Caki2 (cell line): ENCODE measurements around the gene ZFX. TPM values are rescaled to one million over a fixed set of nuclear protein-coding genes. Genes with fewer than 3 reads are reported as not detected.

Experiments
- DNase-seq: peaks from one replicate; pipeline ENCODE4 v3.0.0-alpha.2; 2015; ENCODE audit warnings: low read depth
- in situ Hi-C: cut with HindIII; loops from 2 replicates; pipeline ENCODE4 v1.10.0; 2016; ENCODE audit warnings: low sequenced_read_pairs, low pct_unique_long_range_greater_than_20kb, mixed read lengths
- total RNA-seq: library from RNA; depleted of rRNA; stranded (reverse); fragments of >200 nt; shearing (Covaris generic); gene quantifications from 2 replicates; pipeline ENCODE4 v1.2.3, GENCODE V29; 2014; ENCODE audit warnings: low replicate concordance

ZFX gene
- total RNA-seq, 1 experiment from 2014 or later, result 7.2 TPM

DNA sequence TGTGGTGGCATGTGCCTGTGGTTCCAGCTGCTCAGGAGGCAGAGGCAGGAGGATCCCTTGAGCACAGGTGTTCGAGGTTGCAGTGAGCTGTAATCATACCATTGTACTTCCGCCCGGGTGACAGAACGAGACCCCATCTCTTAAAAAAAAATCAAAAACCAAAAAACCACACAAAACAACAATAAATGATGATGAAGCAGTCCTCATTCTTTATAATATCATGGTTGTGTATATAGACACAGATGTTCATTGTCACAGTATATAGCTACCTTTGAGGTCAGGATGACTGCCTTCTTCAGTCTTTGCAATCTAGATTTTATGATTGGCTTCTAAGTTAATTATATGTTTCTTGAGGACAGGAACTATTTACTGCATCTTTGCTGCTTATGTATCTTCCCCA, 37.0 kb downstream of the ZFX start:
- no peak for DNase-seq
- in situ Hi-C loops, result no loop called here

- no peak for DNase-seq
- in situ Hi-C loops, result no loop called here
These were observed 37.5 kb downstream of the ZFX start for GRCh38 chrX:24186986-24187385.

DNA sequence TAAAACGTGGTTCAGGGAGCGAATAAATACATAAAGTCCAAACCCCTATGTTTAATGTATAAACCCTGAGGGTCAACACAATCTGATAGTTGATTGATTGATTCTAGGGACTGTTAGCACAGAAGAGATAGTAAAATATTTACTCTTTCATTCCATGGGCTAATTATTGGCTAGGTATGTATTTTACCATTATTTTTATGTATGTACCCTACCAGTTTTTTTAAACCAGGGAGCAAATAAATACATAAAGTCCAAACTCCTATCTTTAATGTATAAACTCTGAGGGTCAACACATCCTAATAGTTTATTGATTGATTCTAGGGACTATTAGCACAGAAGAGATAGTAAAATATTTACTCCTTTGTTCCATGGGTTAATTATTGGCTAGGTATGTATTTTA, 40.0 kb downstream of the ZFX start:
- no peak for DNase-seq
- in situ Hi-C loops, result no loop called here

DNA sequence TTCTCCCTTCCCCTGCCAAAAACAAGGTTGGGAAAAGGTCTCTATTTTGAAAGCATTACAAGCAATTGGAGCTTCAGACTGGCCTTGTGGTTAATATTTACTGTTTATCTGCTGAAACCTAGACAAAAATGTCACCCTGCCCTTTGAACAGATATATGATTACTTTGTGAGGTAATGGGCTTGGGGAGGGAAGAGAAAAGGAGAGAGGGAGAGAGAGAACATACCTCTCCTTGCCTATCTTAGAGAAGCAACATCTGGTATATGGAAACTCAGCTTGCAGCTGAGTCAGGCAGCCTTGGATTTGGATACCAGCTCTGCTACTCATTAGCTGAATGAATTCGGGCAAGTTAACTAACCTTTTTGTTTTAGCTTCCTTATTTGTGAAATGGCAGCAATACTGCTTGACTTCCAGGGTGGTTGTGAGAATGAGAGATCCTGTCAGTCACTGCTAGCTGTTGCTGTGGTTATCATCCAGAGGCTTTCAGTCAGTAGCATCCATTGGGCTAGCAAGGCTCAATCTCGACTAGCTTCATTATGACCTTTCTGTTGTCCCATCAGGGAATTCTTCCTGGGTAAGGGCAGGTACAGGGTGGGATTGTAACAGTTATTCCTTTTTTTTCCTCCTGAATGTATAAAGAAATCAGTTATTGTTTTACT, 41.1 kb downstream of the ZFX start:
- in situ Hi-C loops, result no loop called here

GRCh38 chrX:24196509-24196908, 47.0 kb downstream of the ZFX start:
- in situ Hi-C loops, result no loop called here

More for the DNA sequence above, 41.1 kb downstream of the ZFX start:
- DNase-seq, result no peak

DNA sequence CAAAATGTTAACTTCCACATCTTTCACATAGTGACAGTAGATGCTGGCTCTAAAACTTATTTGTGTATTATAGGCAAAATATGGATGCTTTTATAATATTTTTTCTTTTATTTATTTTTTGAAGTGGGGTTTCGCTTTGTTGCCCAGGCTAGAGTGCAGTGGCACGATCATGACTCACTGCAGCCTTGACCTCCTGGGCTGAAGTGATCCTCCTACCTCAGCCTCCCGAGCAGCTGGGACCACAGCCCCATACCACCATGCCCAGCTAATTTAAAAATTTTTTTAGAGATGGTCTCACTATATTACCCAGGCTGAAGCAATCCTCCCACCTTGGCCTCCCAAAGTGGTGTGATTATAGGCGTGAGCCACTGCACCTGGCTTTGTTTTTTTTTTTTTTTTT, 48.6 kb downstream of the ZFX start:
- in situ Hi-C loops, result no loop called here
- DNase-seq, result no peak

More at GRCh38 chrX:24196509-24196908, 47.0 kb downstream of the ZFX start:
- no peak for DNase-seq

GRCh38 chrX:24200133-24200532, 50.6 kb downstream of the ZFX start:
- DNase-seq, result no peak
- in situ Hi-C loops, result no loop called here

- in situ Hi-C loops, result no loop called here
- DNase-seq, result no peak
These were observed 51.7 kb downstream of the ZFX start for GRCh38 chrX:24201216-24201615.

DNA sequence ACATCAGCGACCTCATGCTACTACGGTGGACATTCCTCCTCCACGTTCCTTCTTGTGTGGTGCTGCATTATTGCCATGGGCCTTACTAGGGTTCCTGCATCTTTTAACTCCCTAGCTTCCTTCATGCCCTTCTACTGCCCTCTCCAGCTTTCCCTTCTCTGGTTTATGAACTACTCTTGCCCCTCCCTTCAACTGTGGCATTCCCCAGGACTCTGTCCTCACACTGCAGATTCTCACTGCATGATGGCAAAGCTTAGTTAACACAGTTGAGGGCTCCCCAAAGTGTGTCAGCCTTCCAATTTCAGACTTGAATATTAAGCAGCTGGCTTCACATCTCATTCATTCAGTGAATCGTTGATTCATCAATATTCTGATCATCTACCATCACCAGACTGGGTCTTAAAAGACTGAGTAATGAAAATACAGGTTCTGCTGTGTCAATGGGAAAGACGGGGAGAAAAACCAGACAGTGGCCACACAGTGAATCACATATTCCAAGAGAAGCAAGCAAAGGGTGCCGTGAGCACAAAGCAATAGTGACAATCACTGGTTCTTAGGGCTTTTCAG, 53.0 kb downstream of the ZFX start:
- in situ Hi-C loops, result no loop called here
- no peak for DNase-seq

DNA sequence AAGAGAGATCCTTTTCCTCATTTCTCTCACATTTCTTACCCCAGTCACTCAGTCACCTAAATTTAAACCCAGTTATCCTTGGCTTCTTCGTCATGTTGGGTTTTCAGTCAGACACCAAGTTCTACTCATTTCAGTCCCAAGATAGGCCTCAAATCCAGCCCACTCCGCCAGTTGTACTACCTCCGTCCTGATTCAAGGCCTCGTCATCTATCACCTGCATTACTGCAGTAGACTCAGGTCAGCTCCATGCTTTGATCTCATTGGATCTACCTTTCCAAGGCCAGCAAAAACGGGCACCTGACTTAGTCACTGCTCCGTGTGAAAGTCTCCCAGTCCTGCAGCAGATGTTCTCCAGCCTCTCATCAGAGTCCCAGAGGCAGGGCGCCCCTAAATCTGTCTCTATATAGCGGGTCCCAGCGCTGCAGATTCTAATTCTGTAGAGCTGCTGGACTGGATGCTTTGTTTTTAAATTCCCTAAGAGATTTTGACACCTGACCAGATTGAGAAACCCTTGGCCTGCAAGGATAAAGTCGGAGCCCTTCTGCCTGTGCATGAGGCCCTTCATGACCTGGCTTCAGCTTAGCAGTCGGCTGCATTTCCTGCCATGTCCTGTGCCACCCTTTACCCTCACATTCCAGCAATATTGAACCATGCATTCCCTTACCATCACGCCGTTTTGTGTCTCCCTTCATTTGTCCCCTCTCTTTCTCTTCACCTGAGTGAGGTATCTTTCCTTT, 53.7 kb downstream of the ZFX start:
- in situ Hi-C loops, result no loop called here
- DNase-seq, result no peak

DNA sequence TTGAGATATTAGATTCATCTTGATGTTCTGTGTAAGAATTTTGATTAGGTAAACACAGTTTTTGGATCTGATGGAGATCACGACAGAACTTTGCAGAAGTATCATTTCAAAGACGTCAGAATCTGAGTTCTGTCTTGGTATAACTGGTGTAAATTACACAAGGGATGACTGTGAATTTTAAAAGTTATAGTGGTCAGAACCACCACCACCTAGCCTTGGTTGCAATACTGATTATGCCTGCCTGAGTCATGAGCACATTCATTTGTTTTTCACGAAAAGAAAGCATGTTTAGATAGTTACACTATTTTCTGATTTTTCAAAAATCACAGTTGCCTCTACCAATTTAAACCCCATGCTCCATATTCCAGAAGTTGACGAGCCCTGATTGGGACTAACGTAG, 54.8 kb downstream of the ZFX start:
- DNase-seq, result no peak
- in situ Hi-C loops, result no loop called here

DNA sequence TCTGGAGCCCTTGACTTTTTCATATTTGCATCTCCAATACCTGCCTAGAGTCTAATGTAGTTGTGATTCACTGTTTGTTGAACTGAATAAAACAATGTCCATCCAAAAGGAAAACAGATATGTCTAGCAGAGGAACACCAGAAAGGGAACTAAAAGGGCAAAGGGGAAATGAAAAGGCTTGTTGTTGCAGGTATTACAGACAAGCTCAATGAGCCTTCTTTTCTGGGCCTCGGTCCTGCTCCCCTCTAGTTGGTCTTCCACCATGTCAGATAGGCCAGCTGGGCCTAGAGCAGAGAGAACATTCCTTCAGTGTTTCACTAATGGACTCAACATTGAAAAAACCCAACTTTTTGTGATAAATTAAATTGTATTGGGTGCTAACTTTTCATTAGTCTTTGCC, 55.4 kb downstream of the ZFX start:
- in situ Hi-C loops, result no loop called here
- DNase-seq, result no peak

DNA sequence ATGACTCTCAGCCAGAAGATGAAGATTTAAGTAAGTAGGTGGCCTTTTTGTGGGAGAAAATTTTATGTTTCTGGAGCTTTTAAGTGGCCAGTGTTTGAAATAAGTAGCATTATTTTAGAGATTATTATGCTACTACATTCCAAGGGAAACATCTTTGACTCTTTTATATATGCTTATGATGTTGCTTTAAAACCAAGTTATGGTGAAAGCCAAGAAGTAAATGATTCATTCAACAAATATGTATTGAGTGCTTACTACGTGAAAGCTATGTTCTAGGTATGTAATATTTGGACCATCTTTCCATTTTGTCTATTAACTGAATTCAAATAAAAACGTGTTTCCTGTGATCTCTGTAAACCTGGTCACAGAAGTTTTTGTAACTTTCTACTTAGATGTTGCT, 58.3 kb downstream of the ZFX start:
- in situ Hi-C loops, result no loop called here
- no peak for DNase-seq

DNA sequence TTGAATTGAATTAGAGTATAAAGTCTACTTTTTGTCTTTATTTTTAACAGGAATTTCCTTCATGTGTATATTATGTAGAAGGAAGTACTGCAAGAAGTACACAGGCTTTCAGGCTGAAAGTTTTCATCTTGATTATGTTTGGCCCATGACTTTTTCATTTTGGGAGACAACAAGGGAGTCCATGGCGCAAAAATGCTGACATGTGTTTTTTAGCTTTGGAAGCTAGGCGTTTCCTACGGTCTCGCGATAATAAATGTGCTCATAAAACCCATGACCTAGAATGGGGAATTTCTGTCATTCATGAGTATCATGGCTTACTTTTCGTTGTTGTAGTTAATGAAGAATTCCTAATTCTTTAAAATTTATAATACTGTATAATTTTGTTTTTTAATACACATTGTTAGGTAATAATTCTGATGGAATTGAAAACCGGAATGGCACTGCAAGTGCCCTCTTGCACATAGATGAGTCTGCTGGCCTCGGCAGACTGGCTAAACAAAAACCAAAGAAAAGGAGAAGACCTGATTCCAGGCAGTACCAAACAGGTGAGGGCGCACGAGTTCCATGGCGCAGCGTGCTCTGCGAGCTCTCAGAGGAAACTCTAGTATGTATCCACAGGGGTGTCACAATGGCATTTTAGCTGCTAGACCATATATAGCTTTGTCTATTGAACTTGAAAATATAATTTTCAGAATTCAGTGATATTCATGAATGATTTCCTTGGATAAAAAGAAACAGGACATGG, 59.1 kb downstream of the ZFX start:
- no peak for DNase-seq
- in situ Hi-C loops, result no loop called here

DNA sequence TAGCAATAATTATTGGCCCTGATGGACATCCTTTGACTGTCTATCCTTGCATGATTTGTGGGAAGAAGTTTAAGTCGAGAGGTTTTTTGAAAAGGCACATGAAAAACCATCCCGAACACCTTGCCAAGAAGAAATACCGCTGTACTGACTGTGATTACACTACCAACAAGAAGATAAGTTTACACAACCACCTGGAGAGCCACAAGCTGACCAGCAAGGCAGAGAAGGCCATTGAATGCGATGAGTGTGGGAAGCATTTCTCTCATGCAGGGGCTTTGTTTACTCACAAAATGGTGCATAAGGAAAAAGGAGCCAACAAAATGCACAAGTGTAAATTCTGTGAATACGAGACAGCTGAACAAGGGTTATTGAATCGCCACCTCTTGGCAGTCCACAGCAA, 60.7 kb downstream of the ZFX start:
- in situ Hi-C loops, result no loop called here
- no peak for DNase-seq

- in situ Hi-C loops, result no loop called here
These were observed 65.0 kb downstream of the ZFX start for GRCh38 chrX:24214568-24214967.

GRCh38 chrX:24215272-24215671, 65.7 kb downstream of the ZFX start:
- no peak for DNase-seq
- in situ Hi-C loops, result no loop called here

More at GRCh38 chrX:24214568-24214967, 65.0 kb downstream of the ZFX start:
- DNase-seq, result no peak

GRCh38 chrX:24216037-24216436, 66.5 kb downstream of the ZFX start:
- no peak for DNase-seq
- in situ Hi-C loops, result no loop called here

DNA sequence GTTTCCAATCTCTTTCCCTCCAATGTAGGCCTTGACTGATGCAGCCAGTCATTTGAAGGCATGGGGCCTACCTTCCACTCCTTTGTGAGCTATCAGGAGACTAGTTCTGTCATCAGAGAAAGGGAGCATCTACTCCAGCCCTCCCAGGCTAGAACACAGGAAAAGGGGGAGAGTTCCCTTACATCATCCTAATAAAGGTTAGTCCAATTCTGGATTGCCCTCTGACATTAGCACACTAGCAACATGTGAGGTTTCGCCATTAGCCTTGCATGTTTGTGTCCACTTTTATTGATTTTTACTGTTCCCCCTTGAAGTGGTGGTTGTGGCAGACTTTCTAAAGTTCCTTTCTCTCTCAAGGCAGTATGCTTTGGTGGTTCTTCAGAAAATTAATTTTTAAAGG, 67.3 kb downstream of the ZFX start:
- in situ Hi-C loops, result no loop called here
- DNase-seq, result no peak
